HG02678 (cell line): Measurements from ENCODE around the gene S100B.
A peak's percentile ranks its signal among the peaks of the same experiment; 100 is the strongest.
"Not testable (repeated sequence)": the region's sequence is repeated elsewhere in the genome, so short reads cannot be mapped to it uniquely, and the experiment has no call there.

ENCODE experiments used
- ATAC-seq: cut with Tn5 transposase; IDR thresholded peaks from one replicate; pipeline ENCODE4 v1.9.1; 2021; ENCODE audit warnings: mild to moderate bottlenecking, moderate library complexity; ENCODE audit not compliant: unreplicated experiment

S100B gene

DNA sequence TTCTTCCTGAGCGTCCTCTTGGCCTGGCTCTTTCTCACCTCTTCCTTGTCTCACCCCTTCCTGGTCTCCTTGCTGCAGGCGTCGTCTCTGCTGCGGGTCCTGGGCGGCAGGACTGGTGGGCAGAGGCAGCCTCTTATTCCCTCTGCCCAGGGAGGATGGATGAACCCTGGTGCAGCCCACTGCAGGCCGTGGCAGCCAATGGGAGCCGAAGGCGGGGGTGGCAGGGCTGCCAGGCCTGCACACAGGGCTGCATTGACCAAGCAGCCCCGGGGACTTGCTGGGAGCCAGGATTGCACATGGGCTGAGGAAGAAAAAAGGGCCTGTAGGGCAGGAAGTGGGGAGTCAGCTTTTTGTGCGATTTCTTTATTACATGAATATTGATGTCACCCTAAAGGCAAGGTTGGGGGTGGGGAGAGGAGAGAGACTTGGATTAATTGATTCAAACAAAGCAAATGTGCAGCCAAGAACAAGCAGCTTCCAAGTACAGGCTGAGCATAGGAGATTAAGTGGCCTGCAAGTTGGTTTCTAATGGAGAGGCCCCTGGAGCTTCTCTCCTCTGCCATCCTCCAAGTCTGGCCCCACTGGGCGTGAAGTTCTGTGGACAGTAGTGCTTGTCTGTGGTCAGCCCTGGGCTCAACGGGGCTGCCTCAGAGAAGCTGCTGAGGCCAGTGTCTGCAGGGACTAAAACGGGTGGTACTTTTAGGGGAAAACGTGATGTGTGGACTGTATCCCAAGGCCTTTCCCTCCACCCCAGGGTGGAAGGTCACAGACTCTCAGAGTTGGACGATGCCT is at the start of gene S100B:
Gene S100B, minus strand, starts transcription at position 108 of the 792 bp plus-strand sequence. CDS start 2,667 bp downstream, outside the sequence.
- no peak for ATAC-seq

DNA sequence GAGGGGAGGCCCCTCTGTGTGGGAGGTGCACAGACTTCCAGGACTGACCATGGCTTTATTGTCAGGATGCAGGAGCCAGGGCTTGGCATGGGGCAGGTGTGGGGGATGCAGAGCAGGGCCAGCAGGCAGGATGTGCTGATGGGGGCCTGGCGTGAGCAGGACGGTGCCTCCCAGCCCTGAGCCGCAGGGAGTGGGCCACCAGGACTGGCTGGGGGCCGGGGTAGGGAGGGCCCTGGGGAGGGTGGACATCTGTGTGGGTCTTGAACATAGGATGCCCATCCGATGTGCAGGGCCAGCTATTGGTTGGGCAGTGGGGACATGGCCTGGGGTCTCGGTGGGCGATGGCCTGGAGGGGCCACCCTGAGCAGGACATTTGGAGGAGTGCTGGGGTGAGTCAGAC is 46.2 kb upstream of the S100B start:
- ATAC-seq: no peak

DNA sequence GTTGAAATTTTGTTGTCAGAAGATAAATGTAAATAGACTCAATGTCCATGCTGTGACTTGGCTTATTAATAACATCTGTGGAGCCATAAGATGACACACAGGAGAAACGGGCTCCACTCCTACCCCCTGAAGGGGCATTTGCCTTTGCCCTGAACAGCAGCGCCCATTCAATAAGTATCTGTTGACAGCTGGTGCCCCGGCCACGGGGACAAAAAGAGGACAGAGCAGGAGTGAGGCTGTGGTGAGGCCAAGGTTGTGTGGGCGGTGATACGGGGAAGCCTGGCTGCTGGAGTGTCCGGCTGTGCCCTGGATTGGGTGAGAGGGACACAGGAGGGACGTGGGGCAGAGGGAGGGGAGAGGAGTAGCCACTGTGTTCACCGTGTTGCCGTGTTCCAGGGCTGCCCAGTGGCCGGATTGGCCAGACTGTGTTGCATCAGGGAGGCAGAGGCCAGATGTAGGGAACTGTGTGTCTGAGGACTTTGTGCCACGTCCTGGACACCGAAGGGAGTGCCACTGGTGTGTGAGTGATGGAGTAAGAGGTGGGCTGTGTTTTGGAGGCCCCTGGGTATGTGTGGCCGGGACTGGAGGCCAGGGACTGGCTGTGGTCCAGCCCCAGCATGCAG is 45.7 kb upstream of the S100B start:
- ATAC-seq: no peak

DNA sequence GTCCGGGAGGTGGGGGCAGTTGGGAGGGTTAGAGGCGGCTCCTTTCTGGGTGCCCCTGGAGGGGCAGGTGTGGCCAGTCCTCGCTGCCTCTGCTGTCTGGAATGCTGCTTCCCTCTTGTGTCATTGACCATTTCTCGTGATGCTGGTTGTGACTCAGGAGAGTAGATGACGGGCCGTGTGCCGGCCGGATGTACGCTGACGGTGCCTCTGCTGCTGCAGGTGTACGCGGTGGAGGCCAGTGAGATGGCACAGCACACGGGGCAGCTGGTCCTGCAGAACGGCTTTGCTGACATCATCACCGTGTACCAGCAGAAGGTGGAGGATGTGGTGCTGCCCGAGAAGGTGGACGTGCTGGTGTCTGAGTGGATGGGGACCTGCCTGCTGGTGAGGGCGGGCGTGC is 44.5 kb upstream of the S100B start:
- ATAC-seq: no peak

GRCh38 chr21:46648539-46648938 is 43.7 kb upstream of the S100B start:
- no peak for ATAC-seq

DNA sequence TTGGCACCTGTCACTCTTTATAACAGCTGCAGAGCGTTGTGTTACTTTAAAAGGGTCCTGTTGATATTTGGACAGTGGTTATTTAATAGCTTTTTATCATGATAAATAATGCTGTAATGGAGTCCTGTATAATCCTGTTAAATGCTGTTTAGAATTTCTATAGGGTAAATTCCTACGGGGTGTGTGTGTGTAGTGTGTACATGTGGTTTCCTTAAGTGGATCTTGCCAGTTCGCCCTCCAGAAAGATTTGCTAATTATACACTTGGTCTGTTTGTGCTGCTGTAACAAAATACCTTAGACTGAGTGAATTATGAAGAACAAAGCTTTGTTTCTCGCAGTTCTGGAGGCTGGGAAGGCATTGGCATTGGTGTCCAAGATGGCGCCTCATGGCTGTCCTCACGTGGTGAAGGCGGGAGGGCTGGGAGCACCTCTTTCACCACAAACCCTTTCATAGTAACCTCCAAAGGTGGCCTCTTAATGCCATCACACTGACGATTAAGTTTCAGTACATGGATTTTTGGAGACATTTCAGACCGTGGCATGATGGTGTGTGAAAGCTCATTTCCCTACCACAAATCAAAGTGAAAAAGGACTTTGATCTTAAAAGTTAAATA is 41.8 kb upstream of the S100B start:
- ATAC-seq: no peak

- no peak for ATAC-seq
These were observed 41.0 kb upstream of the S100B start for GRCh38 chr21:46645840-46646239.

DNA sequence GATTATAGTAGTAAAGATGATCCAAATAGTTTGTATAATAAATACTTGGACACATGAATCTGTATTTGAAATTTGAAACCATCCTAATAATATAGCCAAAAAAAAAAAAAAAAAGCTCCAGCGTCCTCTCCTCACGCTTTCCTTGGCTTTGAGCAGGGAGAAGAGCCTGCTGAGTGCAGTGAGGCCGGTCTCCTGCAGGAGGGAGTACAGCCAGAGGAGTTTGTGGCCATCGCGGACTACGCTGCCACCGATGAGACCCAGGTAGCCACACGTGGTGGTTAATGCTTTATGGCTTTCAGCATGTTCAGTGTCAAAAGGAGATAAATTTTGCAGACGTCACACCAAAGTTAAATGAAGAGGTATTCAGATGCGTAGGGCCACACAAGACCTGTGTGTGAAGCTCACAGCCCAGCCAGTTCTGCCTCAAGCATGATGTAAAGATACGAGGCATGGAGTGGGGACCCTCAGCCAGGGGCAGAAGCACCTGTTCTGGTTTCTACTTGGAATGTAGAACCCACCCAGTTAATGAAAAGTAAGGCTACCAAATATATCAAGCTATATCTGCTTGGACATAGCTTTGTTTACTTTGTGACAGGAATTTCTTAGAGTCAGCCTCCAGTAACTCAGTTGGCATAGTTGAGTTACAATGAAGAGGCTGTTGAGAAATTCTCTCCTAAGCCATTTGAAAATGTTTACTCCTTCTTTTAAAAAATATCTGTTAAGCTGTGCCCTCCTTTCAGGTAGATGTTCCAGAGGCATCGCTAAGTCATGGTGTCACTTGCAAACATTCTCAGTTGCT is 38.7 kb upstream of the S100B start:
- ATAC-seq: no peak

DNA sequence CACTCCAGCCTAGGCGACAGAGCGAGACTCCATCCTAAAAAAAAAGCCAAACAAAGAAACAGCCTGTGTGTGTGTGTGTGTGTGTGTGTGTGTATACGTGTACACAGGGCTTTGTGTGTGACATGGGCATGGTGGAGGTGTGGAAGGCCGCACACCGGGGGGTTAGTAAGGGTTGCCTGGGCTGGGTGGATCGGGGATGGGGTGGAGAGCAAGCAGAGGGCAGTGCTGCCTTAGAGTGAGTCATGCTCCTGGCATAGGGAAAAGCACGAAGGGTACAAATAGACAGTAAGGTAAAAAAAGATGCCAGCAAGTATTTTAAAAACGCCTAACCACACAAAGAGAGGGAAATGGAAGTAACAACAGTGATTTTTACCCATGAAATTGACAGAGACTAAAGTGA is 36.8 kb upstream of the S100B start:
- ATAC-seq: no peak

GRCh38 chr21:46639489-46640386 is 34.9 kb upstream of the S100B start:
- no peak for ATAC-seq

GRCh38 chr21:46637952-46638746 is 33.3 kb upstream of the S100B start:
- no peak for ATAC-seq

DNA sequence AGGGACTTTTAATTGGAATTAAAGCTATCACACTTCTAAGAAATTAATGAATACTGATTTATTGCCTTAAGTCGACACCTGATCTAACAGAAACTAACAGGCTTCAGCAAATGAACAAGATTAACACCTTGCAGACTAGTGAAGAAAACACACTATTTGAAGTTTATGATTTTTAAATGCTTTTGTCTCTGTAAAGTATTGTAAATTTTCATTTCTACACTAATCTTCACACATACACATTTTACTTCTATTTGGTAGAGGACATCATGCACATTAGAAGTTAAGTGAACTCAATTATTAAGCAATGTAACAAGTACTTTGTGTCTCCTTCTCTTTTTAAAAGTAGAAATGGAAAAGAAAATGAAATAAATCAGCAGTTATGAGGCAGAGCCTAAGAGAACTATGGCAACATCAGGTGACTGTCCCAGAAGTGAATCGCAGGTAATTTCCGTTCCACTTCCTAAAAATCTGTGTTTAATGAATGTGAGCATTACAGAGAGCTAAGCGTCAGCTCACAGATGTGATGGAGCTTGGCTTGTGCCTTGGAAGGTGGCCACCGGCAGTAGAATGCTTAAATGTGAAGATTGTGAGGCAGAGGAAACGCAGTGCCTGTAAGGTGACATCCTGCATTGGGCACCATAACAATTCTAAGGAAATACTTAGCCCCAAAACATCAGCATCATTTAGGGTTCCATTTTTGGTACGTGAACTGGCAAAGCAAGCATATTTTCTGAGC is 31.8 kb upstream of the S100B start:
- no peak for ATAC-seq

GRCh38 chr21:46636181-46636512 is 31.3 kb upstream of the S100B start:
- ATAC-seq: no peak

- ATAC-seq: peak; percentile 88
These were observed 30.7 kb upstream of the S100B start, which contains the start of gene PRMT2 for GRCh38 chr21:46635324-46636180. TSS of gene PRMT2 (plus strand) at chr21:46635674. CDS start at chr21:46636952, 1,278 bp downstream.

DNA sequence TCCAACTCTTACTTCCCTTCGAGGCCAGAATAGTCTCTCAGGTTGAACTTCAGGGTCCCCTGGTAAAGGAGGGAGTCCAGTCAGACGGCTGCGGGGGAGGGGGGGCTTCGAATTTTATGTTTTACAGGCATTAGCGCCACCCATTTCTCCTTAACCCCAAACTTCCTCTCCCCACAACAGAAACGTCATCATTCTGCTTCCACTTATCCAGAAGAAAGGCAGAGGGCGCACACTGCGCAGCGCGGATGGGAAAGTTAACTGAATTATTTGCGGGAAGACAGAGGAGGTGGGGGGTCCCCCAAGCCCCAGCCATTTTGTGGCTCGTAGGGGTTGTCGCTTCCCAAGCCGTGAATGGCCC is 30.1 kb upstream of the S100B start:
- ATAC-seq: no peak

DNA sequence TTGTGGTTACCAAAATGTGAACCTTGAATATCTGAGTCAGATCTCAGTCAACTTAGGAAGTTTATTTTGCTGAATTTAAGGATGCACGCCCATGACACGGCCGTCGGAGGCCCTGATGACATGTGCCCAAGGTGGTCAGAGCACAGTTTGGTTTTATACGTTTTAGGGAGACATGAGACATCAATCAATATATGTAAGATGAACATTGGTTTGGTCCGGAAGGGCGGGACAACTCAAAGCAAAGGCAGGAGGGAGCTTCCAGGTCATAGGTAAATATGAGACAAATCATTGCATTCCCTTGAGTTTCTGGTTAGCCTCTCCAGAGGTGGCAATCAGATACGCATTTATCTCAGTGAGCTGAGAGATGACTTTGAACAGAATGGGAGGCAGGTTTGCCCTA is 29.5 kb upstream of the S100B start:
- ATAC-seq: no peak

GRCh38 chr21:46633566-46633965 is 28.7 kb upstream of the S100B start:
- no peak for ATAC-seq

DNA sequence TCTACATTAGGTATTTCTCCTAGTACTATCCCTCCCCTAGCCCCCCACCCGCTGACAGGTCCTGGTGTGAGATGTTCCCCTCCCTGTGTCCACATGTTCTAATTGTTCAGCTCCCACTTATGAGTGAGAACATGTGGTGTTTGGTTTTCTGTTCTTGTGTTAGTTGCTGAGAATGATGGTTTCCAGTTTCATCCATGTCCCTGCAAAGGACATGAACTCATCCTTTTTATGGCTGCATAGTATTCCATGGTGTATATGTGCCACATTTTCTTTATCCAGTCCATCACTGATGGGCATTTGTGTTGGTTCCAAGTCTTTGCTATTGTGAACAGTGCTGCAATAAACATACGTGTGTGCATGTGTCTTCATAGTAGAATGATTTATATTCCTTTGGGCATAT is 26.0 kb upstream of the S100B start:
- ATAC-seq: not testable (repeated sequence)
